ENCODE results near the gene ITCH. TPM values are rescaled to one million over a fixed set of nuclear protein-coding genes. Genes with fewer than 3 reads are reported as not detected.
A peak's percentile ranks its signal among the peaks of the same experiment; 100 is the strongest.
"Not testable (repeated sequence)": the region's sequence is repeated elsewhere in the genome, so short reads cannot be mapped to it uniquely, and the experiment has no call there.

Gene ITCH
- total RNA-seq, 1 donor from 2014 or later = 113 TPM

GRCh38 chr20:34458631-34459030 lies 95.6 kb downstream of the ITCH start:
- no peak for DNase-seq (ENCODE audit: low read depth)

DNA sequence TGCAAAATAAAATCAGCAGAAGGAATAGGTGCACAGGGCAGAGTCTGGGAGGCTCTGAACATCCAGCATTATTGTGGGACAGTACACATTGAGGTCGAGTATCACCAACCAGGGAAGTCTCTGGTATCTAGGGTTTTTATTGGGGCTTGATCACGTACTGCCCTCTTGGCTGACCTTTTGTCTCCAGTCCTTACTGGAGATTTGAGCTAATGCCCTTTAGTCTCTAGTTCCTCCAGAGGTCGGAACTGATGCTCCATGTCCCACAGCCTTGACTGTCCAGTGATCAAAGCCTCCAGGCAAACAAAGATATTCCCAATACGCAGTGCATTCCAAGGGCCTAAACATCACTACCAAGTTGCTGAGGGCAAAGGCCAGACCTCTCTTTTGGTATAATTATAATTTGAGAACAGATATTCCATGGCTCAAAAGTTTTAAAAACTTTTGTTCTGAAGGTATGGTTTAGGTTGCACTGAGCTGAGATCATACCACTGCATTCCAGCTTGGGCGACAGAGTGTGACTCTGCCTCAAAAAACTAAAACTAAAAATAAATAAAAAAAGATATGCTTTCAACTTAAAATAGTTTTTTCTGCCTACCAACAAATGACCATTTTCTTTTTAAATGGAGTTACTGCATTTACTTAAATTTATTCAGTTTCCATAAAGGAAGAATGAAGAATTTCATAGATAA lies 96.3 kb downstream of the ITCH start:
- no peak for DNase-seq (ENCODE audit: low read depth)

- no peak for DNase-seq (ENCODE audit: low read depth)
Observed at GRCh38 chr20:34461779-34462087, 98.7 kb downstream of the ITCH start.

GRCh38 chr20:34468951-34469350 lies 105.9 kb downstream of the ITCH start:
- no peak for DNase-seq (ENCODE audit: low read depth)

GRCh38 chr20:34472246-34472925 lies 109.3 kb downstream of the ITCH start:
- DNase-seq (ENCODE audit: low read depth) = peak; percentile 45

- peak; percentile 12 for DNase-seq (ENCODE audit: low read depth)
Observed at GRCh38 chr20:34473262-34473883, 110.3 kb downstream of the ITCH start.

- DNase-seq (ENCODE audit: low read depth) = no peak
Observed at GRCh38 chr20:34475979-34476736, 113.1 kb downstream of the ITCH start.

DNA sequence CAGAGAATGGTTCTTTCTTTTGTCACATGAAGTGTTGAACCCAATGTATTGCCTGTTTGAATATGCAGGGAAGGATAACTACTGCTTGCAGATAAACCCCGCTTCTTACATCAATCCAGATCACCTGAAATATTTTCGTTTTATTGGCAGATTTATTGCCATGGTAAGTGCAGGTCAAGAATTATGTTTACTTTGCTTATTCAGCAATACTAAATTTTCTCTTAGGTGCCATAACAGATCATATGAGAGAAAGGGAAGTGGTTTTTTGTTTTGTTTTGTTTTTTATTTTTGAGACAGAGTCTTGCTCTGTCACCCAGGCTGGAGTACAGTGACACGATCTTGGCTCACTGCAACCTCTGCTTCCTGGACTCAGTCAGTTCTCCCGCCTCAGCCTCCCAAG lies 116.6 kb downstream of the ITCH start:
- DNase-seq (ENCODE audit: low read depth) = no peak

DNA sequence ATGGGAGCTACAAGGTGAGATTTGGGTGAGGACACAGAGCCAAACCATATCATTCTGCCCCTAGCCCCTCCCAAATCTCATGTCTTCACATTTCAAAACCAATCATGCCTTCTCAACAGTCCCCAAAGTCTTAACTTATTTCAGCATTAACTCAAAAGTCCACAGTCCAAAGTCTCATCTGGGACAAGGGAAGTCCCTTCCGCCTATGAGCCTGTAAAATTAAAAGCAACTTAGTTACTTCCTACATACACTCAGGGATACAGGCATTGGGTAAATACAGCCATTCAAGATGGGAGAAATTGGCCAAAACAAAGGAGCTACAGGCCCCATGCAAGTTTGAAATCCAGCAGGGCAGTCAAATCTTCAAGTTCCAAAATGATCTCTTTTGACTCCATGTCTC lies 119.1 kb downstream of the ITCH start:
- not testable (repeated sequence) for DNase-seq (ENCODE audit: low read depth)

GRCh38 chr20:34483585-34484220 lies 120.6 kb downstream of the ITCH start:
- not testable (repeated sequence) for DNase-seq (ENCODE audit: low read depth)

- DNase-seq (ENCODE audit: low read depth) = no peak
Observed at GRCh38 chr20:34485068-34485634, 122.1 kb downstream of the ITCH start.

GRCh38 chr20:34491226-34491931 lies 128.3 kb downstream of the ITCH start:
- no peak for DNase-seq (ENCODE audit: low read depth)

DNA sequence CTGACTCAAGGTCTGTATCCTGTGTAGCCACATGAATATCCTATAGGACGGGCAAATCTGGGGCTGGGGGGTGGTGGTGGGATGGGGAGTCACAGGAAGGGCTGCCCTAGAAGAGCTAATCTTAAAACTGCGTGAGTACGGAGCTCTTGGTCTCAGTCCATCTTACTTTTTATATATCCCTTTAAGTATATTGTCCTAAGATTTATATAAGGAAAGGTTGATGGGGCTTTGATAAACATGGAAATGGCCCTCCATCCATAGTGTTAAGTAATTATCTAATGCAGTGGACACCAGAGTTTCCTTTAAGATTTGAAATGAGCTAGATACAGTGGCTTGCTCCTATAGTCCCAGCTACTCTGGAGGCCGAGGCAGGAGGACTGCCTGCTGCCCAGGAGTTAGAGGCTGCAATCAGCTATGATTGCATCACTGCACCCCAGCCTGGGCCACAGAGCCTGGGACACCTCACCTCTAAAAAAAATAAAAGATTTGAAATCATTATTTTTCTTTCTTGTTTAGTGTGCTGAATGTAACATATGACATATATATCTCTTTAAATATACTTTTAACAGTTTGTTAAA lies 128.9 kb downstream of the ITCH start:
- no peak for DNase-seq (ENCODE audit: low read depth)

DNA sequence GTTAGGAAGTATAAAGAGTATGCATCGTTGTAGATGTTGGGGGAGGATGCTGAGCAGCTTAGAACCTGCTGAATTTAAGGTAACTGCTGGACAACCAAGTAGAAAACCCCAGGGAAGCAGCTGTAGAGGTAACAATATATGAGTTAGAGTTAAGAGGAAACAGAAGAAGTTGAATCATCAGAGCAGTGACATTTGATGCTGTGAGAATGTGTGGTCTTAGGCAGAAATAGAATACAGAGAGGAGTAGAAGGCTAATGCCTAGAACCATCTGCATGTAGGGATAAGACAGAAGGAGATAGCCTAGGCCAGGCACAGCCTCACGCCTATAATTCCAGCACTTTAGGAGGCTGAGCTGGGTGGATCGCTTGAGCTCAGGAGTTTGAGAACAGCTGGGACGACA lies 130.6 kb downstream of the ITCH start:
- DNase-seq (ENCODE audit: low read depth) = no peak

GRCh38 chr20:34495307-34495706 lies 132.2 kb downstream of the ITCH start:
- no peak for DNase-seq (ENCODE audit: low read depth)

- no peak for DNase-seq (ENCODE audit: low read depth)
Observed at GRCh38 chr20:34495916-34496315, 132.8 kb downstream of the ITCH start.

GRCh38 chr20:34497596-34497995 lies 134.5 kb downstream of the ITCH start:
- not testable (repeated sequence) for DNase-seq (ENCODE audit: low read depth)

- DNase-seq (ENCODE audit: low read depth) = no peak
Observed at GRCh38 chr20:34500823-34501222, 137.8 kb downstream of the ITCH start.

- no peak for DNase-seq (ENCODE audit: low read depth)
Observed at GRCh38 chr20:34506480-34506879, 143.4 kb downstream of the ITCH start.

- no peak for DNase-seq (ENCODE audit: low read depth)
Observed at GRCh38 chr20:34507702-34508413, 144.8 kb downstream of the ITCH start.

All from renal cortical epithelial cell (primary cell).